K562 (cell line): ENCODE data around the gene SUCLG1.

Experiments
- CBFA2T3 ChIP-seq: fragments of 450-650 bp; IDR thresholded peaks from 2 replicates; pipeline ENCODE4 v1.6.1; 2017
- ZFX ChIP-seq: sonication (generic); formaldehyde crosslinking; IDR thresholded peaks from 2 replicates; pipeline ENCODE4 v1.8.0; 2022; ENCODE audit warnings: mild to moderate bottlenecking, missing genetic modification reagents, moderate library complexity
- ZNF395 ChIP-seq: fragments of 200-800 bp; sonication (Bioruptor generic); IDR thresholded peaks from 2 replicates; pipeline ENCODE4 v1.6.1; 2017; ENCODE audit warnings: missing genetic modification characterization, missing compliant biosample characterization
- ZNF586 ChIP-seq: fragments of 450-650 bp; formaldehyde crosslinking; conservative IDR thresholded peaks from 2 replicates; pipeline ENCODE4 v1.4.0; 2020; ENCODE audit warnings: mild to moderate bottlenecking, moderate library complexity

DNA sequence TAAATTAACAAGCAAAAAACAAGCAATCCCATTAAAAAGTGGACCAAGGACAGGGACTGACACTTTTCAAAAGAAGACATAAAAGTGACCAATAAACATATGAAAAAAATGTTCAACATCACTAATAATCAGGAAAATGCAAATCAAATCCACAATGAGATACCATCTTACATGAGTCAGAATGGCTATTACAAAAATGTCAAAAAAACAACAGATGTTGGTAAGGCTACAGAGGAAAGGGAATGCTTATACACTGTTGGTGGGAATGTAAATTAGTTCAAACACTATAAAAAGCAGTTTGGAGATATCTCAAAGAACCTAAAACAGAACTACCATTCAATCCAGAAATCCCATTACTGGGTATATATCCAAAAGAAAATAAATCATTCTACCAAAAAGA lies 78.2 kb downstream of the SUCLG1 start:
- TF ChIP-seq ZFX (no peak), ZNF395 (no peak), ZNF586 (CRISPR knock-in tag) (no peak), CBFA2T3 (no peak)
